Measurements from ENCODE around the gene CLIC4.

DNA sequence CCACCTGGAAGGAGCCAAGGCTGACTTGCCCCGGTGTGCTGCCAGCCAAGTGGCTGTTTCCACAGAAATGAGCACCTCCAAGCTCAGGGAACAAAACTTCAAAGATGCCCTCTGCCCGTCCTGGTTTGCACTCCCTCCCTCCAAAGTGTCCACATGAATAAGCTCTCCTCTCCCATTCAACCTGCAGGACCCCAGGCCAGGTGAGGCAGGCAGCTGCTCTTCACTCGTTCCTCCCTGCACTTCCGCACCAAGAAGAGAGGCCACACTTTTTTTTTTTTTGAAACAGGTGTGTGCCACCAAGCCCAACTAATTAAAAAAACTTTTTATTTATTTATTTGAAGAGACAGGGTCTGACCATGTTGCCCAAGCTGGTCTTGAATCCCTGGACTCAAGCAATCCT is 18.5 kb upstream of the CLIC4 start:
- TF ChIP-seq CHD1 (IDR thresholded peaks at IDR 0.05; ENCODE audit: low read depth, low read length): no peak
- TF ChIP-seq ESRRA (IDR thresholded peaks at IDR 0.05; ENCODE audit: low read length): no peak
- TF ChIP-seq MYC (IDR thresholded peaks at IDR 0.05; ENCODE audit: insufficient read depth, insufficient read length, insufficient replicate concordance, low read length, severe bottlenecking): no peak
- TF ChIP-seq, protein P1, sequence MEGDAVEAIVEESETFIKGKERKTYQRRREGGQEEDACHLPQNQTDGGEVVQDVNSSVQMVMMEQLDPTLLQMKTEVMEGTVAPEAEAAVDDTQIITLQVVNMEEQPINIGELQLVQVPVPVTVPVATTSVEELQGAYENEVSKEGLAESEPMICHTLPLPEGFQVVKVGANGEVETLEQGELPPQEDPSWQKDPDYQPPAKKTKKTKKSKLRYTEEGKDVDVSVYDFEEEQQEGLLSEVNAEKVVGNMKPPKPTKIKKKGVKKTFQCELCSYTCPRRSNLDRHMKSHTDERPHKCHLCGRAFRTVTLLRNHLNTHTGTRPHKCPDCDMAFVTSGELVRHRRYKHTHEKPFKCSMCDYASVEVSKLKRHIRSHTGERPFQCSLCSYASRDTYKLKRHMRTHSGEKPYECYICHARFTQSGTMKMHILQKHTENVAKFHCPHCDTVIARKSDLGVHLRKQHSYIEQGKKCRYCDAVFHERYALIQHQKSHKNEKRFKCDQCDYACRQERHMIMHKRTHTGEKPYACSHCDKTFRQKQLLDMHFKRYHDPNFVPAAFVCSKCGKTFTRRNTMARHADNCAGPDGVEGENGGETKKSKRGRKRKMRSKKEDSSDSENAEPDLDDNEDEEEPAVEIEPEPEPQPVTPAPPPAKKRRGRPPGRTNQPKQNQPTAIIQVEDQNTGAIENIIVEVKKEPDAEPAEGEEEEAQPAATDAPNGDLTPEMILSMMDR (IDR thresholded peaks at IDR 0.05 in 2 of 3, conservative IDR thresholded peaks at IDR 0.05 in 1 of 3; ENCODE audit: control insufficient read depth in 2 of 3, extremely low read depth in 1 of 3, insufficient read depth in 1 of 3, low read depth in 3 of 3, low read length in 3 of 3): no peak
- TF ChIP-seq TCF7 (IDR thresholded peaks at IDR 0.05; ENCODE audit: borderline replicate concordance): no peak
- TF ChIP-seq TAF1 (IDR thresholded peaks at IDR 0.05; ENCODE audit: borderline replicate concordance, low read depth, low read length): no peak
- TF ChIP-seq CEBPB (IDR thresholded peaks at IDR 0.05; ENCODE audit: borderline replicate concordance in 1 of 2, low read depth in 2 of 2, low read length in 2 of 2): no peak
